GM06990 (cell line): ENCODE measurements around the gene HTRA1.

Experiments used
- DNase-seq: peaks from one replicate; pipeline ENCODE4 v3.0.0-alpha.2; 2011; ENCODE audit not compliant: insufficient read length; ENCODE audit errors: extremely low read depth
- H3K27me3 ChIP-seq: replicated peaks from 2 replicates; pipeline ENCODE4 v1.6.0; 2011; ENCODE audit warnings: low read length; ENCODE audit not compliant: control insufficient read depth, insufficient read depth
- H3K36me3 ChIP-seq: 2 replicates; pipeline ENCODE4 v1.5.1; 2011; ENCODE audit warnings: low read length; ENCODE audit not compliant: control insufficient read depth, insufficient read depth
- H3K4me3 ChIP-seq: replicated peaks from 2 replicates; pipeline ENCODE4 v1.5.1; 2011; ENCODE audit warnings: low read depth, mild to moderate bottlenecking, control low read depth, low read length
- CTCF ChIP-seq: IDR thresholded peaks from 2 replicates; pipeline ENCODE4 v1.5.1; 2011; ENCODE audit warnings: low read length, control low read depth, mild to moderate bottlenecking, inconsistent platforms; ENCODE audit not compliant: insufficient read depth, poor library complexity, severe bottlenecking

Gene HTRA1

DNA sequence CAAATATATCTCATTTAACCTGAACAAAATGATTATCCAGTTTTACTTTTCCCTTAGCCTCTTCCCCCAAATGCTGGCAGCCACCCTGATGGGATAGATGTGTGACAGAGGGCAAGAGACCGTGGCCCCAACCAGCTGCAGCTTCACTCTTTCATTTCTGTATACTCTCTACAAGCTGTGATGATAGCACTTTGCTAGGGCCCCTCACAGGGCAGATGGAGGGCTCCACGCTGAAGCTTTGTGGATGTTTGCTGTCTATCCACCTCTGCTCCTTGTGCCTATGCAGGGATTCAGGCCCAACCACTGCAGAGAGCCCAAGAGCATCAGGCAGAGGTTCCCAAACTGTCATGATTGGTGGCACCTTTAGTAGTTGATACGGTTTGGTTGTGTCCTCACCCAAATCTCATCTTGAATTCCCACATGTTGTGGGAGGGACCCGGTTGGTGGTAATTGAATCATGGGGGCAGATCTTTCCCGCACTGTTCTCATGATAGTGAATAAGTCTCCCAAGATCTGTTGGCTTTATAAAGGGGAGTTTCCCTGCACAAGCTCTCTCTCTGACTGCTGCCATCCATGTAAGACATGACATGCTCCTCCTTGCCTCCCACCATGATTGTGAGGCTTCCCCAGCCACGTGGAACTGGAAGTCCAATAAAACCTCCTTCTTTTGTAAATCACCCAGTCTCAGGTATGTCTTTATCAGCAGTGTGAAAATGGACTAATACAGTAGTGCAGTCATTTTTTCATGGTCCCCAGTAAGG, 20.1 kb downstream of the HTRA1 start:
- no peak for TF ChIP-seq CTCF

GRCh38 chr10:122484276-122485060, 23.1 kb downstream of the HTRA1 start:
- DNase-seq, result no peak

More for the DNA sequence above, 20.1 kb downstream of the HTRA1 start:
- Histone ChIP-seq H3K36me3 (no peaks in the 10 kb centered on the region), H3K4me3 (no peak overlapping the region), H3K27me3 (peaks cover 3% of the 10 kb centered on the region; the same call in 1 of the 2 replicates)
- no peak for DNase-seq

GRCh38 chr10:122485670-122486069, 24.3 kb downstream of the HTRA1 start:
- Histone ChIP-seq H3K27me3 (no peaks in the 10 kb centered on the region; the same call in 1 of the 2 replicates), H3K4me3 (no peak overlapping the region), H3K36me3 (no peaks in the 10 kb centered on the region)
- no peak for TF ChIP-seq CTCF
- no peak for DNase-seq

More at GRCh38 chr10:122484276-122485060, 23.1 kb downstream of the HTRA1 start:
- Histone ChIP-seq H3K4me3 (no peak overlapping the region), H3K36me3 (no peaks in the 10 kb centered on the region), H3K27me3 (peaks cover 3% of the 10 kb centered on the region; the same call in 1 of the 2 replicates)
- no peak for TF ChIP-seq CTCF

GRCh38 chr10:122486406-122487080, 25.2 kb downstream of the HTRA1 start:
- DNase-seq, result no peak
- Histone ChIP-seq H3K36me3 (no peaks in the 10 kb centered on the region), H3K4me3 (no peak overlapping the region), H3K27me3 (no peaks in the 10 kb centered on the region; the same call in 1 of the 2 replicates)
- no peak for TF ChIP-seq CTCF

DNA sequence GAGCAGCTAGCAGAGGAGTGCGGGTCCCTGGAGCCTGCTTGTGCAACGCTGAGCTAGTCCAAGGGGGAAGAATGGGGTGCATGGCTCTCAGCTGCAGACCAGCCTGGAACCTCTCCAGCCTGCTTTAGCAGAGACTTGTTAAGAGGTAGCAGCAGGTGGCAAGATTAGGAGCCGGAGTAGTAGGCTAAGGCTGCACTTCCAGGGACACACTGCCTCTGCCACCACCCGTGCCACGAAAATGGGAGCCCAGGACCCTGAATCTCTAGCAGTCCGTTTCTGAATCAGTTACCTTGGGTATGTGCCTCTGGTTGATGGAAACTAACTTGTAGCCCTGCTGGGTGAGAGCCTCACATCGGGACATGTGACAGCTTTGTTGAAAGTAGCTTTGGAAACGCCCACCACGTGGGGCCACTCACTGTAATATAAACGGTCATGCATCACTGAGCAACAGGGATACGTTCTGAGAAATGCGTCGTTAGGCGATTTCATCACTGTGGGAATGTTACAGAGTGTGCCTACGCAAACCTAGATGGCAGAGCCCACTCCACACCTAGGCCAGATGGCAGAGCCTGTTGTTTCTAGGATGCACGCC, 25.9 kb downstream of the HTRA1 start:
- Histone ChIP-seq H3K4me3 (no peak overlapping the region), H3K27me3 (no peaks in the 10 kb centered on the region; the same call in 1 of the 2 replicates), H3K36me3 (no peaks in the 10 kb centered on the region)
- TF ChIP-seq CTCF, result no peak
- no peak for DNase-seq
